ENCODE data around the gene SPOCD1. TPM values are rescaled to one million over a fixed set of nuclear protein-coding genes. Genes with fewer than 3 reads are reported as not detected.

SPOCD1 gene
- total and polyA plus RNA-seq, 4 donors, result under 0.01 to 0.19 (median 0.12) TPM; not detected in 1

DNA sequence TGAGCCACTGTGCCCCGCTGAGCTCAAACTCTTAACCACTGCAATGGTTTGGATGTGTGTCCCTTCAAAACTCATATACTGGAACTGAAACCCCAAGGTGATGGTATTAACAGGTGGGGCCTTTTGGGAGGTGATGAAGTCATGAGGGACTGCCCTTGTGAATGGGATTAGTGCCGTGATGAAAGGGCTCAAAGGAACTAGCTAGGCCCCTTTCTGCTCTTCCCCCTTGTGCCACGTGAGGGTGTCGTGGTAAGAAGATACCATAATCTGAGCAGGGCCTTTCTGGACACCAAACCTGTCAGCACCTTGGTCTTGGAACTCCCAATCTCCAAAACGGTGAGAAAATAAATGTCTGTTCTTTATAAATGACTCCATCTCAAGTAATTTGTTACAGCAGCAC is 45.5 kb upstream of the SPOCD1 start:
- Histone ChIP-seq H3K27ac (ENCODE audit: low read depth in 1 of 2, low read length in 2 of 2) (no peak overlapping the region), H3K9ac (ENCODE audit: low read depth in 1 of 2, low read length in 2 of 2) (no peak overlapping the region), H3K4me1 (ENCODE audit: control insufficient read depth in 4 of 4, insufficient read depth in 4 of 4, low read length in 3 of 4) (no peaks in the 10 kb centered on the region), H3K4me3 (ENCODE audit: low read depth in 1 of 3, low read length in 3 of 3) (no peak overlapping the region), H3K36me3 (ENCODE audit: control insufficient read depth in 4 of 4, insufficient read depth in 3 of 4, low read depth in 1 of 4, low read length in 3 of 4) (no peaks in the 10 kb centered on the region), H3K27me3 (ENCODE audit: control insufficient read depth in 4 of 4, insufficient read depth in 4 of 4, low read length in 3 of 4) (no peaks in the 10 kb centered on the region), H3K9me3 (ENCODE audit: control insufficient read depth in 4 of 4, low read length in 3 of 4) (no peaks in the 10 kb centered on the region)
- no peak for DNase-seq (ENCODE audit: low spot score)
- TF ChIP-seq YY1 (IDR thresholded peaks at IDR 0.05) (no peak), FOXA2 (IDR thresholded peaks at IDR 0.05) (no peak), TAF1 (conservative IDR thresholded peaks at IDR 0.05) (no peak), GABPA (IDR thresholded peaks at IDR 0.05 in 1 of 2, conservative IDR thresholded peaks at IDR 0.05 in 1 of 2) (no peak), HNF4A (conservative IDR thresholded peaks at IDR 0.05) (no peak), JUND (IDR thresholded peaks at IDR 0.05) (no peak), RAD21 (IDR thresholded peaks at IDR 0.05) (no peak), SP1 (IDR thresholded peaks at IDR 0.05) (no peak), NR2F2 (IDR thresholded peaks at IDR 0.05) (no peak), EGR1 (IDR thresholded peaks at IDR 0.05; ENCODE audit: low read depth in 2 of 2) (no peak), HNF4G (IDR thresholded peaks at IDR 0.05) (no peak), FOXA1 (IDR thresholded peaks at IDR 0.05) (no peak)
- TF ChIP-seq, protein P1, sequence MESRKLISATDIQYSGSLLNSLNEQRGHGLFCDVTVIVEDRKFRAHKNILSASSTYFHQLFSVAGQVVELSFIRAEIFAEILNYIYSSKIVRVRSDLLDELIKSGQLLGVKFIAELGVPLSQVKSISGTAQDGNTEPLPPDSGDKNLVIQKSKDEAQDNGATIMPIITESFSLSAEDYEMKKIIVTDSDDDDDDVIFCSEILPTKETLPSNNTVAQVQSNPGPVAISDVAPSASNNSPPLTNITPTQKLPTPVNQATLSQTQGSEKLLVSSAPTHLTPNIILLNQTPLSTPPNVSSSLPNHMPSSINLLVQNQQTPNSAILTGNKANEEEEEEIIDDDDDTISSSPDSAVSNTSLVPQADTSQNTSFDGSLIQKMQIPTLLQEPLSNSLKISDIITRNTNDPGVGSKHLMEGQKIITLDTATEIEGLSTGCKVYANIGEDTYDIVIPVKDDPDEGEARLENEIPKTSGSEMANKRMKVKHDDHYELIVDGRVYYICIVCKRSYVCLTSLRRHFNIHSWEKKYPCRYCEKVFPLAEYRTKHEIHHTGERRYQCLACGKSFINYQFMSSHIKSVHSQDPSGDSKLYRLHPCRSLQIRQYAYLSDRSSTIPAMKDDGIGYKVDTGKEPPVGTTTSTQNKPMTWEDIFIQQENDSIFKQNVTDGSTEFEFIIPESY (IDR thresholded peaks at IDR 0.05), result no peak
- TF ChIP-seq, protein P2, sequence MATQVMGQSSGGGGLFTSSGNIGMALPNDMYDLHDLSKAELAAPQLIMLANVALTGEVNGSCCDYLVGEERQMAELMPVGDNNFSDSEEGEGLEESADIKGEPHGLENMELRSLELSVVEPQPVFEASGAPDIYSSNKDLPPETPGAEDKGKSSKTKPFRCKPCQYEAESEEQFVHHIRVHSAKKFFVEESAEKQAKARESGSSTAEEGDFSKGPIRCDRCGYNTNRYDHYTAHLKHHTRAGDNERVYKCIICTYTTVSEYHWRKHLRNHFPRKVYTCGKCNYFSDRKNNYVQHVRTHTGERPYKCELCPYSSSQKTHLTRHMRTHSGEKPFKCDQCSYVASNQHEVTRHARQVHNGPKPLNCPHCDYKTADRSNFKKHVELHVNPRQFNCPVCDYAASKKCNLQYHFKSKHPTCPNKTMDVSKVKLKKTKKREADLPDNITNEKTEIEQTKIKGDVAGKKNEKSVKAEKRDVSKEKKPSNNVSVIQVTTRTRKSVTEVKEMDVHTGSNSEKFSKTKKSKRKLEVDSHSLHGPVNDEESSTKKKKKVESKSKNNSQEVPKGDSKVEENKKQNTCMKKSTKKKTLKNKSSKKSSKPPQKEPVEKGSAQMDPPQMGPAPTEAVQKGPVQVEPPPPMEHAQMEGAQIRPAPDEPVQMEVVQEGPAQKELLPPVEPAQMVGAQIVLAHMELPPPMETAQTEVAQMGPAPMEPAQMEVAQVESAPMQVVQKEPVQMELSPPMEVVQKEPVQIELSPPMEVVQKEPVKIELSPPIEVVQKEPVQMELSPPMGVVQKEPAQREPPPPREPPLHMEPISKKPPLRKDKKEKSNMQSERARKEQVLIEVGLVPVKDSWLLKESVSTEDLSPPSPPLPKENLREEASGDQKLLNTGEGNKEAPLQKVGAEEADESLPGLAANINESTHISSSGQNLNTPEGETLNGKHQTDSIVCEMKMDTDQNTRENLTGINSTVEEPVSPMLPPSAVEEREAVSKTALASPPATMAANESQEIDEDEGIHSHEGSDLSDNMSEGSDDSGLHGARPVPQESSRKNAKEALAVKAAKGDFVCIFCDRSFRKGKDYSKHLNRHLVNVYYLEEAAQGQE (IDR thresholded peaks at IDR 0.05), result no peak
- TF ChIP-seq, protein P3, sequence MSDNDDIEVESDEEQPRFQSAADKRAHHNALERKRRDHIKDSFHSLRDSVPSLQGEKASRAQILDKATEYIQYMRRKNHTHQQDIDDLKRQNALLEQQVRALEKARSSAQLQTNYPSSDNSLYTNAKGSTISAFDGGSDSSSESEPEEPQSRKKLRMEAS (IDR thresholded peaks at IDR 0.05), result no peak
- 90% methylated on average over 5 of the region's 5 CpGs for WGBS

DNA sequence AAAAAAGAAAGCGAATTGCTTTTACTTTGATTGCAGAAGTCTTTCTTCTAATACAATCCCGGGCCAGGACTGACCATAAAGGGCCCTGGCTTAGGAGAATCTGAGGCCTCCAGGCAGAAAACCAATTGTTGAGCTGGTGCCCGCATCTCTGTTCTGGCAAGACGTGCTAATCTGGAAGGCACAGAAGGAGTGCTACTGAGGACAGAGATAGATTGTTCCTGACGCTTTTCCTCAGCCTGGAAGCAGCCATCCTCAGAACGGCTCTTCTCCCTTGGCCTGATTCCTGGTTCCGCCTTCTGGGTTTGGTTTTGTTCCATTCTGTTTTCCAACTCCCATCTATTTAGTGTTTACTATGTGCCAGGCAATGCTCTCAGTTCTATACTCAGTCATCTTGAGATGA is 44.8 kb upstream of the SPOCD1 start:
- 92% methylated on average over 7 of the region's 7 CpGs for WGBS
- no peak overlapping the region for H3K4me3 ChIP-seq (ENCODE audit: low read depth in 1 of 3, low read length in 3 of 3)
- H3K27me3 ChIP-seq (ENCODE audit: control insufficient read depth in 4 of 4, insufficient read depth in 4 of 4, low read length in 3 of 4), result no peaks in the 10 kb centered on the region
- H3K4me1 ChIP-seq (ENCODE audit: control insufficient read depth in 4 of 4, insufficient read depth in 4 of 4, low read length in 3 of 4), result no peaks in the 10 kb centered on the region
- H3K27ac ChIP-seq (ENCODE audit: low read depth in 1 of 2, low read length in 2 of 2), result no peak overlapping the region
- no peak for DNase-seq (ENCODE audit: low spot score)
- H3K9ac ChIP-seq (ENCODE audit: low read depth in 1 of 2, low read length in 2 of 2), result no peak overlapping the region
- no peaks in the 10 kb centered on the region for H3K36me3 ChIP-seq (ENCODE audit: control insufficient read depth in 4 of 4, insufficient read depth in 3 of 4, low read depth in 1 of 4, low read length in 3 of 4)
- H3K9me3 ChIP-seq (ENCODE audit: control insufficient read depth in 4 of 4, low read length in 3 of 4), result no peaks in the 10 kb centered on the region
- TF ChIP-seq EGR1 (IDR thresholded peaks at IDR 0.05; ENCODE audit: low read depth in 2 of 2) (no peak), TAF1 (conservative IDR thresholded peaks at IDR 0.05) (no peak), HNF4G (IDR thresholded peaks at IDR 0.05) (no peak), NR2F2 (IDR thresholded peaks at IDR 0.05) (no peak), YY1 (IDR thresholded peaks at IDR 0.05) (no peak), JUND (IDR thresholded peaks at IDR 0.05) (no peak), HNF4A (conservative IDR thresholded peaks at IDR 0.05) (no peak), GABPA (IDR thresholded peaks at IDR 0.05 in 1 of 2, conservative IDR thresholded peaks at IDR 0.05 in 1 of 2) (no peak), RAD21 (IDR thresholded peaks at IDR 0.05) (no peak)
- TF ChIP-seq, protein P4, sequence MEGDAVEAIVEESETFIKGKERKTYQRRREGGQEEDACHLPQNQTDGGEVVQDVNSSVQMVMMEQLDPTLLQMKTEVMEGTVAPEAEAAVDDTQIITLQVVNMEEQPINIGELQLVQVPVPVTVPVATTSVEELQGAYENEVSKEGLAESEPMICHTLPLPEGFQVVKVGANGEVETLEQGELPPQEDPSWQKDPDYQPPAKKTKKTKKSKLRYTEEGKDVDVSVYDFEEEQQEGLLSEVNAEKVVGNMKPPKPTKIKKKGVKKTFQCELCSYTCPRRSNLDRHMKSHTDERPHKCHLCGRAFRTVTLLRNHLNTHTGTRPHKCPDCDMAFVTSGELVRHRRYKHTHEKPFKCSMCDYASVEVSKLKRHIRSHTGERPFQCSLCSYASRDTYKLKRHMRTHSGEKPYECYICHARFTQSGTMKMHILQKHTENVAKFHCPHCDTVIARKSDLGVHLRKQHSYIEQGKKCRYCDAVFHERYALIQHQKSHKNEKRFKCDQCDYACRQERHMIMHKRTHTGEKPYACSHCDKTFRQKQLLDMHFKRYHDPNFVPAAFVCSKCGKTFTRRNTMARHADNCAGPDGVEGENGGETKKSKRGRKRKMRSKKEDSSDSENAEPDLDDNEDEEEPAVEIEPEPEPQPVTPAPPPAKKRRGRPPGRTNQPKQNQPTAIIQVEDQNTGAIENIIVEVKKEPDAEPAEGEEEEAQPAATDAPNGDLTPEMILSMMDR (IDR thresholded peaks at IDR 0.05; ENCODE audit: low read depth, low read length, missing input control), result no peak
- TF ChIP-seq, protein P2 (IDR thresholded peaks at IDR 0.05), result no peak
- TF ChIP-seq, protein P5, sequence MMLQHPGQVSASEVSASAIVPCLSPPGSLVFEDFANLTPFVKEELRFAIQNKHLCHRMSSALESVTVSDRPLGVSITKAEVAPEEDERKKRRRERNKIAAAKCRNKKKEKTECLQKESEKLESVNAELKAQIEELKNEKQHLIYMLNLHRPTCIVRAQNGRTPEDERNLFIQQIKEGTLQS (IDR thresholded peaks at IDR 0.05), result no peak
- TF ChIP-seq, protein P3 (IDR thresholded peaks at IDR 0.05), result no peak
- TF ChIP-seq, protein P1 (IDR thresholded peaks at IDR 0.05), result no peak

Measured in liver (tissue), 9 donors.